A549 (cell line): Measurements from ENCODE around the gene LRRC4C. TPM values are rescaled to one million over a fixed set of nuclear protein-coding genes. Genes with fewer than 3 reads are reported as not detected.

ENCODE experiments used
- ATAC-seq, 2 experiments: fragments of 200-7000 bp in 1 of 2; fragments of >200 bp in 1 of 2; cut with Nextera tagmentation in 1 of 2; cut with Tn5 transposase in 1 of 2; 3 replicates each; pipeline versions ENCODE4 v1.8.0 to v1.9.1; 2018 to 2020; ENCODE audit warnings: mild to moderate bottlenecking in 1 of 2, moderate library complexity in 1 of 2
- CTCF ChIA-PET: fragments of 300-600 bp; sonication (Branson Sonifier 250); formaldehyde crosslinking; extraction: SDS; loops from one replicate; lab custom pipeline; 2021; ENCODE audit warnings: antibody characterized with exemption, inconsistent platforms; lab: Yijun Ruan, JAX
- POLR2A ChIA-PET: fragments of 350-600 bp; formaldehyde crosslinking; extraction: SDS; loops from one replicate; lab custom pipeline; 2021; ENCODE audit warnings: antibody characterized with exemption, inconsistent platforms; lab: Yijun Ruan, JAX
- DNase-seq, 2 experiments: peaks; one replicate each; pipeline versions ENCODE4 v3.0.0 to v3.0.0-alpha.2; 2011 to 2016; ENCODE audit warnings: low read depth in 1 of 2, low spot score in 1 of 2
- FAIRE-seq: peaks from 2 replicates; lab custom pipeline; 2011; peaks lifted over from hg19 to GRCh38; lab: Jason Lieb, UNC
- H3K27ac ChIP-seq, 2 experiments: fragments of >200 bp; sonication (Bioruptor Twin); formaldehyde crosslinking; 3 replicates each; pipeline ENCODE4 v1.5.1; 2016 to 2017
- H3K4me1 ChIP-seq: fragments of >200 bp; sonication (Bioruptor Twin); formaldehyde crosslinking; 3 replicates; pipeline ENCODE4 v1.6.1; 2016
- H3K4me2 ChIP-seq: fragments of >200 bp; sonication (Bioruptor Twin); formaldehyde crosslinking; 3 replicates; pipeline ENCODE4 v1.6.1; 2016
- H3K4me3 ChIP-seq: fragments of >200 bp; sonication (Bioruptor Twin); formaldehyde crosslinking; 3 replicates; pipeline ENCODE4 v1.5.1; 2016
- H3K9me3 ChIP-seq: fragments of >200 bp; sonication (Bioruptor Twin); formaldehyde crosslinking; 3 replicates; pipeline ENCODE4 v1.6.1; 2016
- CBX8 ChIP-seq: fragments of 200-600 bp; sonication (generic); IDR thresholded peaks from 2 replicates; pipeline ENCODE4 v1.6.1; 2016
- CHD4 ChIP-seq: fragments of 200-600 bp; sonication (generic); IDR thresholded peaks from 2 replicates; pipeline ENCODE4 v1.6.1; 2016; ENCODE audit warnings: antibody characterized with exemption, mild to moderate bottlenecking, borderline replicate concordance
- HDAC2 ChIP-seq: fragments of 200-600 bp; sonication (generic); IDR thresholded peaks from 2 replicates; pipeline ENCODE4 v1.6.1; 2016
- HOXB13 ChIP-seq: fragments of 250-450 bp; sonication (Bioruptor Pico); IDR thresholded peaks from 2 replicates; pipeline ENCODE4 v1.5.0; 2020; ENCODE audit warnings: low read depth, mild to moderate bottlenecking, moderate library complexity
- KDM5A ChIP-seq: fragments of 200-600 bp; sonication (generic); IDR thresholded peaks from 2 replicates; pipeline ENCODE4 v1.6.1; 2016; ENCODE audit warnings: antibody characterized with exemption, mild to moderate bottlenecking
- NR3C1 ChIP-seq: fragments of >200 bp; sonication (Bioruptor Twin); formaldehyde crosslinking; IDR thresholded peaks from 3 replicates; pipeline ENCODE4 v1.6.1; 2017
- RAD21 ChIP-seq, 2 experiments: fragments of >200 bp in 1 of 2; sonication (Bioruptor Twin) in 1 of 2; formaldehyde crosslinking in 1 of 2; IDR thresholded peaks in 1 of 2; conservative IDR thresholded peaks in 1 of 2; 2 replicates in 1 of 2; 3 replicates in 1 of 2; pipeline ENCODE4 v1.6.1; 2012 to 2018; ENCODE audit warnings: inconsistent platforms in 1 of 2
- RARB ChIP-seq: fragments of 250-450 bp; sonication (Bioruptor Pico); IDR thresholded peaks from 2 replicates; pipeline ENCODE4 v1.8.0; 2021; ENCODE audit warnings: mild to moderate bottlenecking, moderate library complexity
- RFX5 ChIP-seq: fragments of 450-650 bp; IDR thresholded peaks from 2 replicates; pipeline ENCODE4 v1.7.1; 2014; ENCODE audit warnings: antibody characterized with exemption, mild to moderate bottlenecking, moderate library complexity
- RNF2 ChIP-seq: fragments of 200-600 bp; sonication (generic); IDR thresholded peaks from 2 replicates; pipeline ENCODE4 v1.6.1; 2016; ENCODE audit warnings: low read depth, mild to moderate bottlenecking, antibody characterized with exemption, moderate library complexity, borderline replicate concordance
- SREBF2 ChIP-seq: fragments of 450-650 bp; IDR thresholded peaks from 2 replicates; pipeline ENCODE4 v1.6.1; 2014; ENCODE audit warnings: mild to moderate bottlenecking, moderate library complexity
- TFCP2L1 ChIP-seq: fragments of 250-450 bp; sonication (Bioruptor Pico); IDR thresholded peaks from 2 replicates; pipeline ENCODE4 v1.5.0; 2021; ENCODE audit warnings: mild to moderate bottlenecking
- ZSCAN20 ChIP-seq: fragments of 250-450 bp; sonication (Bioruptor Pico); IDR thresholded peaks from 2 replicates; pipeline ENCODE4 v1.8.0; 2022; ENCODE audit warnings: mild to moderate bottlenecking, moderate library complexity
- WGBS: methylation state at CpG from one replicate; pipeline ENCODE4 v1.1.6; 2017; ENCODE audit errors: missing lambda C conversion rate; 5-methylcytosine and 5-hydroxymethylcytosine counted together
- polyA plus RNA-seq, 4 experiments: library from polyadenylated mRNA; depleted of rRNA in 3 of 4; stranded (reverse); fragments of >200 nt; fragmentation: RNase III in 1 of 4; extraction: RNeasy Plus Mini Kit Qiagen cat#74134 plus additional on column Dnase treatment in 1 of 4; gene quantifications; 2 replicates in 3 of 4; 3 replicates in 1 of 4; pipeline ENCODE4 v1.2.3, GENCODE V29; 2011 to 2017
- TF ChIP-seq, protein P1 (sequence below): IDR thresholded peaks from 2 replicates; pipeline ENCODE4 v1.6.1; 2012
- TF ChIP-seq, protein P2 (sequence below): fragments of 250-450 bp; sonication (Bioruptor Pico); IDR thresholded peaks from 2 replicates; pipeline ENCODE4 v1.5.0; 2020; ENCODE audit warnings: low read depth, mild to moderate bottlenecking, moderate library complexity
- TF ChIP-seq, protein P3 (sequence below): fragments of 250-450 bp; sonication (Bioruptor Pico); IDR thresholded peaks from 2 replicates; pipeline ENCODE4 v1.5.0; 2021; ENCODE audit warnings: mild to moderate bottlenecking, moderate library complexity, borderline replicate concordance

The LRRC4C gene
- polyA plus RNA-seq, 2 of the 4 experiments (the other 2 are of a cell fraction) = not detected

DNA sequence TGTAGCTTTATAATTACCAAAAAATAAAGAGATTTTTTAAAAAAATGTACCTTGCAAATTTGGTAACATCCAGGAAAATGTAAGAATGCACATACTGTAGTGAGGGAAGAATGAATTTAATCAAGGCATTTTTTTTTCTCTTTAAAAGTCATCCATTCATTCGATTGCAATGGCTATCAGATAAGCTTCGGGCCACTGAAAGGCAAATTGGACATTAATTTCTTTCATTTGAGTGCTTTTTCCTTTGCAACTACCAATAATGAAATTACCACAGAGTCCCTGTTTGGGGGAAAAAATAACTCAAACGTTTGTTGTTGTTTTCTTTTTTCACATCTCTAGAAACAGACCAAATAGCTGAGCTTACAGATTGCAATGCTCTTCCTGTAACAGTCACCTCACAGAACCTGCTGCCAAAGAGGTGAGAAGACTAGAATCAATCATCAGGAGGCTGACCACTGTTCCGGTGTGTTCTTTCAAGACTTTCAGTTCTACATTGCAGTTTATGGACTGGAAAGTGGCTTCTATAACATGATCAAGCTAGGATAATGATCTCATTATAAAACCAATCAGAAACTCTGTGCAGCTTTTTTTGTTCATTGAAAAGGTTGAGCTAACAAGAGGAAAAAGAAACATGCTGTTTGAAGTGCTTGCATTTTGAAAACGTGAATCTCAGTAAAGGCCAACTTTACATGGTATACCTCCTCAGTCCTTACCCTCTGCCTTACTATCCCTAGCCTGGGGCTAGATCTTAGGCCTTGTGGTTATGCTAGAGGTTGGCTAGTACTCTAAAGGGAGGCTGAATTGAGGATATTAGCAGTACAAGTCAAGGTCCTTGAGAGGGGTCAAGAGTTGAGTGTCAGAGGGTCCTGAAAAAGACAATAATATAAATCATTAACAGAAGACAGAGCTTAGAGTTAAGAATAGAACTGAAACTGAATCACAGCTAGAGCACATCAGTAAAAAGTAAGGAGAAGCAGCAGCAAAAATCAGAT, 1276.1 kb downstream of the LRRC4C start:
- ATAC-seq (no peak), DNase-seq (no peak), FAIRE-seq (no peak)
- Histone ChIP-seq H3K27ac (no peak overlapping the region), H3K4me1 (no peaks in the 10 kb centered on the region), H3K4me3 (no peak overlapping the region), H3K4me2 (no peak overlapping the region), H3K9me3 (no peaks in the 10 kb centered on the region)
- ChIA-PET CTCF (no interaction called here), POLR2A (no interaction called here)
- TF ChIP-seq ZSCAN20 (no peak), CHD4 (no peak), NR3C1 (no peak), HOXB13 (no peak), TFCP2L1 (no peak)
- 3% methylated on average over 5 of the region's 5 CpGs for WGBS

GRCh38 chr11:40179541-40179940, 1279.9 kb downstream of the LRRC4C start:
- FAIRE-seq (no peak), DNase-seq (no peak), ATAC-seq (no peak)
- WGBS = 5% methylated on average over 6 of the region's 6 CpGs
- Histone ChIP-seq H3K4me1 (no peaks in the 10 kb centered on the region), H3K4me2 (no peak overlapping the region), H3K4me3 (no peak overlapping the region), H3K9me3 (no peaks in the 10 kb centered on the region), H3K27ac (no peak overlapping the region)
- CTCF ChIA-PET = no interaction called here
- TF ChIP-seq ZSCAN20 (no peak), HDAC2 (no peak), NR3C1 (no peak), KDM5A (no peak)
- TF ChIP-seq, protein P1, sequence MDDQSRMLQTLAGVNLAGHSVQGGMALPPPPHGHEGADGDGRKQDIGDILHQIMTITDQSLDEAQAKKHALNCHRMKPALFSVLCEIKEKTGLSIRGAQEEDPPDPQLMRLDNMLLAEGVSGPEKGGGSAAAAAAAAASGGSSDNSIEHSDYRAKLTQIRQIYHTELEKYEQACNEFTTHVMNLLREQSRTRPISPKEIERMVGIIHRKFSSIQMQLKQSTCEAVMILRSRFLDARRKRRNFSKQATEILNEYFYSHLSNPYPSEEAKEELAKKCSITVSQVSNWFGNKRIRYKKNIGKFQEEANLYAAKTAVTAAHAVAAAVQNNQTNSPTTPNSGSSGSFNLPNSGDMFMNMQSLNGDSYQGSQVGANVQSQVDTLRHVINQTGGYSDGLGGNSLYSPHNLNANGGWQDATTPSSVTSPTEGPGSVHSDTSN = no peak
- POLR2A ChIA-PET = no interaction called here

GRCh38 chr11:40178470-40178869, 1281.0 kb downstream of the LRRC4C start:
- Histone ChIP-seq H3K4me3 (no peak overlapping the region), H3K4me1 (no peaks in the 10 kb centered on the region), H3K4me2 (no peak overlapping the region), H3K27ac (no peak overlapping the region), H3K9me3 (no peaks in the 10 kb centered on the region)
- TF ChIP-seq SREBF2 (no peak), RFX5 (no peak), RARB (CRISPR knock-in tag) (no peak), CBX8 (no peak), HDAC2 (no peak), RAD21 (conservative IDR thresholded peaks at IDR 0.05 in 1 of 2, IDR thresholded peaks at IDR 0.05 in 1 of 2) (no peak), RNF2 (no peak)
- TF ChIP-seq, protein P2, sequence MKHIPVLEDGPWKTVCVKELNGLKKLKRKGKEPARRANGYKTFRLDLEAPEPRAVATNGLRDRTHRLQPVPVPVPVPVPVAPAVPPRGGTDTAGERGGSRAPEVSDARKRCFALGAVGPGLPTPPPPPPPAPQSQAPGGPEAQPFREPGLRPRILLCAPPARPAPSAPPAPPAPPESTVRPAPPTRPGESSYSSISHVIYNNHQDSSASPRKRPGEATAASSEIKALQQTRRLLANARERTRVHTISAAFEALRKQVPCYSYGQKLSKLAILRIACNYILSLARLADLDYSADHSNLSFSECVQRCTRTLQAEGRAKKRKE (CRISPR knock-in tag) = no peak
- TF ChIP-seq, protein P3, sequence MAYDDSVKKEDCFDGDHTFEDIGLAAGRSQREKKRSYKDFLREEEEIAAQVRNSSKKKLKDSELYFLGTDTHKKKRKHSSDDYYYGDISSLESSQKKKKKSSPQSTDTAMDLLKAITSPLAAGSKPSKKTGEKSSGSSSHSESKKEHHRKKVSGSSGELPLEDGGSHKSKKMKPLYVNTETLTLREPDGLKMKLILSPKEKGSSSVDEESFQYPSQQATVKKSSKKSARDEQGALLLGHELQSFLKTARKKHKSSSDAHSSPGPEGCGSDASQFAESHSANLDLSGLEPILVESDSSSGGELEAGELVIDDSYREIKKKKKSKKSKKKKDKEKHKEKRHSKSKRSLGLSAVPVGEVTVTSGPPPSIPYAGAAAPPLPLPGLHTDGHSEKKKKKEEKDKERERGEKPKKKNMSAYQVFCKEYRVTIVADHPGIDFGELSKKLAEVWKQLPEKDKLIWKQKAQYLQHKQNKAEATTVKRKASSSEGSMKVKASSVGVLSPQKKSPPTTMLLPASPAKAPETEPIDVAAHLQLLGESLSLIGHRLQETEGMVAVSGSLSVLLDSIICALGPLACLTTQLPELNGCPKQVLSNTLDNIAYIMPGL (CRISPR knock-in tag) = no peak
- TF ChIP-seq, protein P1 = no peak
- ATAC-seq (no peak), DNase-seq (no peak), FAIRE-seq (no peak)
- ChIA-PET CTCF (interaction anchor here (1.4 kb wide), 1 partner anchor 32 kb away, joined by 3 read pairs; no protein-coding TSS in a partner anchor), POLR2A (no interaction called here)
- WGBS = 0% methylated on average over 2 of the region's 2 CpGs
